ENCODE data around the gene PSAPL1.

DNA sequence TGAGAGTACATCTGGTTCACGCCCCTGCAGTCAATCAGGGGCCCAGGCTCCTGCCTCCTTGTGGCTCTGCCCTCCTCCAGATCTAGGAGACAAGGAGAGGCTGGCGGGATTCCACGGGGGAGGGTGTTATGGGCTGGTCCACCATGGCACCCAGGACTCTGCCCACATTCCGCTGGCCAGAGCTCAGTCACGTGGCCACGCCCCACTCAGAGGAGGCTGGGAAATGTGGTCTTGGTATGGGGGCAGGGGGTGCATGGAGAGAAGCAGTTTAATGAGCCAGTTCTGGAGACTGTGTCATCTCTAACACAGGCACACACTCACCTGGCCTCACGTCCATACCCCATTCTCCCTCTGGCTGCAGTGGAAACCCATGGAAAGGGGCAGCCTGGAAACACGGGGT lies 31.5 kb upstream of the PSAPL1 start:
- TF ChIP-seq, protein P1, sequence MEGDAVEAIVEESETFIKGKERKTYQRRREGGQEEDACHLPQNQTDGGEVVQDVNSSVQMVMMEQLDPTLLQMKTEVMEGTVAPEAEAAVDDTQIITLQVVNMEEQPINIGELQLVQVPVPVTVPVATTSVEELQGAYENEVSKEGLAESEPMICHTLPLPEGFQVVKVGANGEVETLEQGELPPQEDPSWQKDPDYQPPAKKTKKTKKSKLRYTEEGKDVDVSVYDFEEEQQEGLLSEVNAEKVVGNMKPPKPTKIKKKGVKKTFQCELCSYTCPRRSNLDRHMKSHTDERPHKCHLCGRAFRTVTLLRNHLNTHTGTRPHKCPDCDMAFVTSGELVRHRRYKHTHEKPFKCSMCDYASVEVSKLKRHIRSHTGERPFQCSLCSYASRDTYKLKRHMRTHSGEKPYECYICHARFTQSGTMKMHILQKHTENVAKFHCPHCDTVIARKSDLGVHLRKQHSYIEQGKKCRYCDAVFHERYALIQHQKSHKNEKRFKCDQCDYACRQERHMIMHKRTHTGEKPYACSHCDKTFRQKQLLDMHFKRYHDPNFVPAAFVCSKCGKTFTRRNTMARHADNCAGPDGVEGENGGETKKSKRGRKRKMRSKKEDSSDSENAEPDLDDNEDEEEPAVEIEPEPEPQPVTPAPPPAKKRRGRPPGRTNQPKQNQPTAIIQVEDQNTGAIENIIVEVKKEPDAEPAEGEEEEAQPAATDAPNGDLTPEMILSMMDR (IDR thresholded peaks at IDR 0.05) = no peak
- TF ChIP-seq POLR2AphosphoS5 (IDR thresholded peaks at IDR 0.05) (no peak), EP300 (IDR thresholded peaks at IDR 0.05) (no peak)
